ENCODE measurements around the gene FOXK1. TPM values are rescaled to one million over a fixed set of nuclear protein-coding genes. Genes with fewer than 3 reads are reported as not detected.

FOXK1 gene
- total and polyA plus RNA-seq, 12 donors: 3.6 to 30.6 (median 24.2) TPM

DNA sequence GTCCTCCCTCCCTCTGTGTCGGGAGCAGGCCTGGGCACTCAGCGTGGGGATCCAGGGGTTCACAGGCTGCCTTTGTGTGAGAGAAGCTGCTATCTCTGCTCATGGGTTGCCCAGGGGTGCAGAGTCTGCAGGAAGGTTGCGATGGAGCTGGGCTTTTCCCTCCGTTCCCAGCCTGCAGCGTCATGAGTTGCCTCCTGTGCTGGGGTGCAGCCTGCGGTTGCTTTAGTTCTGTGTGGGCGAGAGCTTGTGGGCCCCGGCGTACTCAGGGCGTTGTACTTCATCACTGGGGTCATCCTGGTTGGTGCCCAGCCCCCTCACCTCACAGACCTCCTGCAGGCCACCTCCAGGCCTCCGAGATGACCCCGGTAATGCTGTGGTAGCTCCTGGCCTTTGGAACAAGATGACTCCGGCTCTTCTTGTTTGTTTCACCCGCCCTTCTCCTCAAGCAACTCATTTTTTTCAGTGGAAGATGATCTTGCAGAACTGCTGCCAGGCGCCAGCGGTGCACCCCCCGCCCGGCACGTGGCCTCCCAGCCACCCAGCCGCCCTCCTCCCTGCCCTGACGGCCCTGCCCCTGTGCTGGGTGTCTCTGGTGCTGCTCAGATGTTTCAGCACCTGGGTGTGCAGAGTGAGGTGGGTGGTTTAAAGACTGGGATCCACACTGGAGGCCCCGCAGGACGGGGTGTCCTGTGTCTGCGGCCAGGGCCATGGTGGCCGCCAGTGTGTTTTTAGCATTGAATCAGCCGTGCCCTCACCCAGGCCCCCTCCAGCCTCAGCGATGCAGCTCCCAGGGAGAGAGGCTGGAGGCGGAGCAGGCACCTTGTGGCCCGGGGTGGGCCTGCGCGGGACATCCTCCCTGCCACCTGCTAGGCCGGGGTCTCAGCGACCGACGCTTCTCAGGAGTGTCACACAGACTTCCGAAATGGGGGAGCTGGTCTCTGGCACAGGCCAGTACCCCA is 100.5 kb downstream of the FOXK1 start:
- no peak for DNase-seq
- 94 to 96% methylated on average over 36 of the region's 36 CpGs for WGBS, 2 donors
- H3K27ac ChIP-seq: no peak overlapping the region
- H3K27me3 ChIP-seq: no peaks in the 10 kb centered on the region
- no peak overlapping the region for H3K4me3 ChIP-seq
- H3K9me3 ChIP-seq: no peaks in the 10 kb centered on the region
- H3K36me3 ChIP-seq: peaks cover 0 to 89% (median 56%) of the 10 kb centered on the region in 9 donors
- ATAC-seq: no peak
- H3K4me1 ChIP-seq: peaks cover 0 to 19% (median 8%) of the 10 kb centered on the region in 9 donors
- intact Hi-C loops (cut with DNase I): no loop called here
- TF ChIP-seq, protein P1, sequence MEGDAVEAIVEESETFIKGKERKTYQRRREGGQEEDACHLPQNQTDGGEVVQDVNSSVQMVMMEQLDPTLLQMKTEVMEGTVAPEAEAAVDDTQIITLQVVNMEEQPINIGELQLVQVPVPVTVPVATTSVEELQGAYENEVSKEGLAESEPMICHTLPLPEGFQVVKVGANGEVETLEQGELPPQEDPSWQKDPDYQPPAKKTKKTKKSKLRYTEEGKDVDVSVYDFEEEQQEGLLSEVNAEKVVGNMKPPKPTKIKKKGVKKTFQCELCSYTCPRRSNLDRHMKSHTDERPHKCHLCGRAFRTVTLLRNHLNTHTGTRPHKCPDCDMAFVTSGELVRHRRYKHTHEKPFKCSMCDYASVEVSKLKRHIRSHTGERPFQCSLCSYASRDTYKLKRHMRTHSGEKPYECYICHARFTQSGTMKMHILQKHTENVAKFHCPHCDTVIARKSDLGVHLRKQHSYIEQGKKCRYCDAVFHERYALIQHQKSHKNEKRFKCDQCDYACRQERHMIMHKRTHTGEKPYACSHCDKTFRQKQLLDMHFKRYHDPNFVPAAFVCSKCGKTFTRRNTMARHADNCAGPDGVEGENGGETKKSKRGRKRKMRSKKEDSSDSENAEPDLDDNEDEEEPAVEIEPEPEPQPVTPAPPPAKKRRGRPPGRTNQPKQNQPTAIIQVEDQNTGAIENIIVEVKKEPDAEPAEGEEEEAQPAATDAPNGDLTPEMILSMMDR (IDR thresholded peaks at IDR 0.05): no peak

DNA sequence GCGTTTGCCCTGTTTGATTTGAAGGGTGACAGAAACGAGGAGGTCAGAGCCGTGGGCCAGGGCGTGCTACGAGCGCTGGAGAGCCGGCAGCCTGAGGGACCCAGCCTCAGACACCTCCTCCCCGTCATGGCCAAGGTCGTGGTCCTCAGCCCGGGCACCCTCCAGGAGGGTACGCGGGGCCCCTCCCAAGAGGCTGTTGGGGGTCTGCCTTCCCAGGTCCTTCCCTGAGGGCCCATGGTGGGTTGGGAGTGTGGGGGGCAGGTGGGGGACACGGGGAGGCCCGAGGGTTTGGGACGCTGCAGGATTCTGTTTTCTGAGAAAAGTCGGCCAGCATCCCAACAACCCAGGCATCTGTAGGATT is 101.2 kb downstream of the FOXK1 start:
- H3K36me3 ChIP-seq: peaks cover 0 to 89% (median 61%) of the 10 kb centered on the region in 9 donors
- no peak overlapping the region for H3K4me3 ChIP-seq
- no peak overlapping the region for H3K27ac ChIP-seq
- intact Hi-C loops (cut with DNase I): no loop called here
- 90 to 91% methylated on average over 16 of the region's 16 CpGs for WGBS, 2 donors
- H3K4me1 ChIP-seq: peaks cover 0 to 13% (median 1%) of the 10 kb centered on the region in 9 donors
- H3K27me3 ChIP-seq: no peaks in the 10 kb centered on the region
- ATAC-seq (no peak), DNase-seq (no peak)
- TF ChIP-seq, protein P1 (IDR thresholded peaks at IDR 0.05): no peak
- H3K9me3 ChIP-seq: no peaks in the 10 kb centered on the region

DNA sequence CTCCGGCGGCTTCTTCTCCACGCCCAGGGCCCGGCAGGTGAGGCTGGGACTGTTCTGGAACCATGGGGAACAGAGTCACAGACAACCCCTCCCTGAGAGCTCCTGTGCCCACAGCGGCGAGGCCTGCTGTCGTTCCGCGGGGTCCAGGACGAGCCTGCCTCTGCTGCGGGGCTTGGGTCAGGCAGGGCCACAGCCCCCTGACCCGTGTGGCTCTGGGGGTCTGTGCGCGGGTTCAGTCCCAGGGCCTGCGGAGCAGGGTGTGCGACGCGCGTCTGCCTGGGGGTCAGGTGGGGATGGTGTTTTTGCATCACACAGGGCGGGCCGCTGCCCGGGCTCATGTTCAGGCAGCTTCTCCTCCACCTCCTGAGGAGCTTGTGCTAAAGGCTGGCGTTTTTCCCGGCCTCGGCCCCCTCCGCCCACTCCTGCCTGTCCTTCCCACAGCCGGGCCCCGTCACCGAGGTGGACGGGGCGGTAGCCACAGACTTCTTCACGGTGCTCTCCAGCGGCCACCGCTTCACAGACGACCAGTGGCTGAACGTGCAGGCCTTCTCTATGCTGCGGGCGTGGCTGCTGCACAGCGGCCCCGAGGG is 101.8 kb downstream of the FOXK1 start:
- DNase-seq (no peak), ATAC-seq (peak in 1 of 8 donors; percentile 3)
- no peaks in the 10 kb centered on the region for H3K27me3 ChIP-seq
- intact Hi-C loops (cut with DNase I): no loop called here
- H3K4me3 ChIP-seq: no peak overlapping the region
- 86 to 88% methylated on average over 40 of the region's 40 CpGs for WGBS, 2 donors
- TF ChIP-seq, protein P1 (IDR thresholded peaks at IDR 0.05): no peak
- H3K4me1 ChIP-seq: peaks cover 0 to 10% (median 0%) of the 10 kb centered on the region in 9 donors
- H3K9me3 ChIP-seq: no peaks in the 10 kb centered on the region
- H3K27ac ChIP-seq: no peak overlapping the region
- H3K36me3 ChIP-seq: peaks cover 0 to 94% (median 67%) of the 10 kb centered on the region in 9 donors

DNA sequence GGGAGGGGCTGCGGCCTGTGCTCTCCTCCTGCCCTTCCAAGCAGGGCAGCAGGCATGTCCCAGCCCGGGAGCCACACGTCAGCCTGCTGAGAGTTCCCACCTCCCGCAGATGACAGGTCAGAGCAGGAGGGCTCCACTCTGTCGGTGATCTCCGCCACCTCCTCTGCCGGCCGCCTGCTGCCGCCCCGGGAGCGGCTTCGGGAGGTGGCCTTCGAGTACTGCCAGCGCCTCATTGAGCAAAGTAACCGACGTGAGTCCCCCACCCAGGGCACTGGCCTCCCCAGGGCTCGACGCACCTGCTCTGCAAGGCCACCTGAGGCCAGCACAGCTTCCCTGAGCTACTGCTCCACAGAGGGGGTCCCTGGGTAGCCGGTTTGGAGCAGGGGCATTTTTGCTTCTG is 102.7 kb downstream of the FOXK1 start:
- H3K27ac ChIP-seq: no peak overlapping the region
- no peaks in the 10 kb centered on the region for H3K27me3 ChIP-seq
- ATAC-seq: peak; percentile 39 to 79 (median 58)
- H3K4me3 ChIP-seq: no peak overlapping the region
- peaks cover 0 to 10% (median 0%) of the 10 kb centered on the region in 9 donors for H3K4me1 ChIP-seq
- WGBS, 2 donors: 48 to 61% methylated on average over 19 of the region's 19 CpGs
- TF ChIP-seq, protein P1 (IDR thresholded peaks at IDR 0.05): no peak
- no peak for DNase-seq
- H3K9me3 ChIP-seq: no peaks in the 10 kb centered on the region
- H3K36me3 ChIP-seq: peaks cover 0 to 100% (median 67%) of the 10 kb centered on the region in 9 donors
- intact Hi-C loops (cut with DNase I): no loop called here

All from heart right ventricle (tissue), 16 donors.